Activated CD8-positive, alpha-beta T cell treated with anti-CD3 and anti-CD28 coated beads for 36 hours (primary cell): ENCODE data around the gene SCLT1. TPM values are rescaled to one million over a fixed set of nuclear protein-coding genes. Genes with fewer than 3 reads are reported as not detected.

Source experiments
- ATAC-seq: fragments of 200-7000 bp; cut with Tn5 transposase; one replicate; pipeline ENCODE4 v1.10.0; 2021; ENCODE audit warnings: mild to moderate bottlenecking, moderate library complexity
- CTCF ChIA-PET: fragments of 350-600 bp; sonication (Branson Sonifier 250); formaldehyde crosslinking; loops from one replicate; lab custom pipeline; 2021; ENCODE audit warnings: antibody characterized with exemption; lab: Charles Lee
- POLR2A ChIA-PET: fragments of 350-600 bp; sonication (Branson Sonifier 250); formaldehyde crosslinking; loops from one replicate; lab custom pipeline; 2021; ENCODE audit warnings: antibody characterized with exemption; lab: Charles Lee
- DNase-seq: peaks from one replicate; pipeline ENCODE4 v3.0.0-alpha.2; 2020
- H3K27ac Mint-ChIP-seq: one replicate; pipeline ENCODE4 v1.8.0; 2021; ENCODE audit warnings: mild to moderate bottlenecking, mixed read lengths
- H3K27me3 Mint-ChIP-seq: one replicate; pipeline ENCODE4 v1.8.0; 2021; ENCODE audit warnings: mixed read lengths
- H3K36me3 Mint-ChIP-seq: one replicate; pipeline ENCODE4 v1.8.0; 2021; ENCODE audit warnings: low read depth, mixed read lengths
- H3K4me1 Mint-ChIP-seq: one replicate; pipeline ENCODE4 v1.8.0; 2021; ENCODE audit warnings: low read depth, mixed read lengths
- H3K4me3 Mint-ChIP-seq: one replicate; pipeline ENCODE4 v1.8.0; 2021; ENCODE audit warnings: mild to moderate bottlenecking, moderate library complexity, mixed read lengths
- H3K9me3 Mint-ChIP-seq: one replicate; pipeline ENCODE4 v1.8.0; 2021; ENCODE audit warnings: mixed read lengths
- CTCF ChIP-seq: fragments of 200-600 bp; IDR thresholded peaks from one replicate; pipeline ENCODE4 v1.8.0; 2022; ENCODE audit warnings: antibody characterized with exemption, mild to moderate bottlenecking
- intact Hi-C: fragments of 100-400 bp; cut with micrococcal nuclease; formaldehyde crosslinking; loops from one replicate; pipeline ENCODE4 v1.10.0; 2022
- total RNA-seq, 2 experiments: library from RNA; stranded (reverse); gene quantifications; one replicate each; pipeline ENCODE4 v1.2.3, GENCODE V29; 2021

Gene SCLT1
- total RNA-seq, 2 experiments from 2014 or later: 18.5 to 19.7 TPM

- no peak for TF ChIP-seq CTCF
- ATAC-seq (no peak), DNase-seq (no peak)
- H3K27me3 Mint-ChIP-seq: no peaks in the 10 kb centered on the region
- ChIA-PET CTCF (no interaction called here), POLR2A (no interaction called here)
- H3K4me3 Mint-ChIP-seq: no peak overlapping the region
- intact Hi-C loops: no loop called here
- no peaks in the 10 kb centered on the region for H3K36me3 Mint-ChIP-seq
- no peak overlapping the region for H3K27ac Mint-ChIP-seq
- no peaks in the 10 kb centered on the region for H3K9me3 Mint-ChIP-seq
- H3K4me1 Mint-ChIP-seq: no peaks in the 10 kb centered on the region
Observed at GRCh38 chr4:128907981-128908380, 185.4 kb downstream of the SCLT1 start.

GRCh38 chr4:128906581-128906980 lies 186.8 kb downstream of the SCLT1 start:
- Mint-ChIP-seq H3K9me3 (no peaks in the 10 kb centered on the region), H3K27ac (no peak overlapping the region), H3K36me3 (no peaks in the 10 kb centered on the region), H3K27me3 (no peaks in the 10 kb centered on the region), H3K4me1 (no peaks in the 10 kb centered on the region), H3K4me3 (no peak overlapping the region)
- intact Hi-C loops: no loop called here
- ATAC-seq (no peak), DNase-seq (no peak)
- CTCF ChIA-PET: no interaction called here
- POLR2A ChIA-PET: no interaction called here
- no peak for TF ChIP-seq CTCF

GRCh38 chr4:128904821-128905220 lies 188.5 kb downstream of the SCLT1 start:
- ChIA-PET POLR2A (no interaction called here), CTCF (no interaction called here)
- H3K4me3 Mint-ChIP-seq: no peak overlapping the region
- H3K27ac Mint-ChIP-seq: no peak overlapping the region
- TF ChIP-seq CTCF: no peak
- H3K9me3 Mint-ChIP-seq: no peaks in the 10 kb centered on the region
- ATAC-seq (no peak), DNase-seq (no peak)
- intact Hi-C loops: no loop called here
- H3K36me3 Mint-ChIP-seq: peaks cover 3% of the 10 kb centered on the region
- no peaks in the 10 kb centered on the region for H3K27me3 Mint-ChIP-seq
- H3K4me1 Mint-ChIP-seq: no peaks in the 10 kb centered on the region

GRCh38 chr4:128880662-128881061 lies 212.7 kb downstream of the SCLT1 start:
- intact Hi-C loops: no loop called here
- Mint-ChIP-seq H3K27me3 (no peaks in the 10 kb centered on the region), H3K27ac (no peak overlapping the region), H3K4me3 (no peak overlapping the region), H3K9me3 (no peaks in the 10 kb centered on the region), H3K4me1 (no peaks in the 10 kb centered on the region), H3K36me3 (peaks cover 2% of the 10 kb centered on the region)
- ChIA-PET POLR2A (no interaction called here), CTCF (interaction anchor here (0.6 to 1.2 kb wide), 2 partner anchors 9 to 18 kb away, joined by 3 to 4 read pairs; no protein-coding TSS in a partner anchor)
- no peak for ATAC-seq
- TF ChIP-seq CTCF: no peak
- DNase-seq: no peak

- Mint-ChIP-seq H3K9me3 (no peaks in the 10 kb centered on the region), H3K27ac (no peak overlapping the region), H3K4me1 (no peaks in the 10 kb centered on the region), H3K36me3 (peaks cover 2% of the 10 kb centered on the region), H3K27me3 (no peaks in the 10 kb centered on the region), H3K4me3 (no peak overlapping the region)
- ChIA-PET CTCF (no interaction called here), POLR2A (no interaction called here)
- intact Hi-C loops: no loop called here
- no peak for DNase-seq
- no peak for ATAC-seq
- no peak for TF ChIP-seq CTCF
Observed at GRCh38 chr4:128879971-128880370, 213.4 kb downstream of the SCLT1 start.
